EH (cell line): ENCODE measurements around the gene RAPGEF5.
"Not testable (repeated sequence)": the region's sequence is repeated elsewhere in the genome, so short reads cannot be mapped to it uniquely, and the experiment has no call there.

ENCODE experiments used
- DNase-seq: peaks from one replicate; pipeline ENCODE4 v3.0.0-alpha.2; 2015; ENCODE audit warnings: low read depth

Gene RAPGEF5

DNA sequence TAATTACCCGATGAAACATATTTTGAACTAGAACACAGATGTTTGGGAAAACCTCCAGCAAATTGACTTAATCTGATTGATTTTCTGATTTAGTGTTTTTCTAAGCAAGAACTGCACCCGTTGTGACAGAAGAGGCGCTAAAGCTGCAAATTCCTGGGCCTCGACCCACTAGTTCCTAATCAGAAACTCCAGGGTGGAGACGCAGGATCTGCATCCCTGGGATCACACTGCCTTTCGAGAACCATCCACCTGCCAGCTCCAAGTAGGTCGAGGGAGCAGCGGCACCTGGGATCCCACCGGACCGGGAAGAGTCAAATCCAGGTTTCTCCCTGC is 274.4 kb downstream of the RAPGEF5 start:
- DNase-seq, result no peak

DNA sequence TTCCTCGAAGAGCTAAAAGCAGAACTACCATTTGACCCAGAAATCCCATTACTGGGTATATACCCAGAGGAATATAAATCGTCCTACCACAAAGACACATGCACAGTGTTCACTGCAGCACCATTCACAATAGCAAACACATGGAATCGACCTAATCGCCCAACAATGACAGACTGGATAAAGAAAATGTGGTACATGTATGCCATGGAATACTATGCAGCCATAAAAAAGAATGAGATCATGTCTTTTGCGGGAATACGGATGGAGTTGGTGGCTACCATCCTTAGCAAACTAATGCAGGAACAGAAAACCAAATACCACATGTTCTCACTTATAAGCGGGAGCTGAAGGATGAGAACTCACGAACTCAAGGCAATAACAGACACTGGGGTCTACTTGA is 276.7 kb downstream of the RAPGEF5 start:
- not testable (repeated sequence) for DNase-seq

DNA sequence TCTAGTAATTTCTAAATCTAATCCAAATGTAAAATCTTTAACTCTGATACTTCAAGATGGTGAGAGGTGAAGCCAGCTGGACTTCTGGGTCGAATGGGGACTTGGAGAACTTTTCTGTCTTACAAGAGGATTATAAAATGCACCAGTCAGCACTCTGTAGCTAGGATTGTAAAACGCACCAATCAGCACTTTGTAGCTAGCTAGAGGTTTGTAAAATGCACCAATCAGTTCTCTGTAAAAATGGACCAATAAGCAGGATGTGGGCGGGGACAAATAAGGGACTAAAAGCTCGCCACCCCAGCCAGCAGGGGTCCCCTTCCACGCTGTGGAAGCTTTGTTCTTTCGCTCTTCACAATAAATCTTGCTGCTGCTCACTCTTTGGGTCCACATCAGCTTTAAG is 278.1 kb downstream of the RAPGEF5 start:
- not testable (repeated sequence) for DNase-seq

DNA sequence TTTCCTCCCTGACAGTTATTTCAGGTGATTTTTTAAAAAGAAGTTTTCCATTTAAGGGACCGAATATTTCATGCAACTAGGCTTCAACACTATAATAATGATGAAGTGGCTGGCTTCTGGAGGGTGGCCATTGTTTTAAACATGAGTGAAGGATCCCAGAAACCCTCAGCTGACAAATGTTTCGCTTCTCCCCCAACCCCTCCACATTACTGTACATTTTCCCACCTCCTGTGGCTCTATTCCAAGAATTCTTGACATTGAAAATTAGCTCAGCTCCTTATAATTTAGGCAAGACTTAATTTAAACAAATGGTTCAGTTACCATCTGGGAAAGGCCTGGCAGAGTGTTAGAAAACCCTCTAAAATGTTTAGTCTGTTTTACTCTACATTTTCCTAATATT is 281.4 kb downstream of the RAPGEF5 start:
- DNase-seq, result no peak

DNA sequence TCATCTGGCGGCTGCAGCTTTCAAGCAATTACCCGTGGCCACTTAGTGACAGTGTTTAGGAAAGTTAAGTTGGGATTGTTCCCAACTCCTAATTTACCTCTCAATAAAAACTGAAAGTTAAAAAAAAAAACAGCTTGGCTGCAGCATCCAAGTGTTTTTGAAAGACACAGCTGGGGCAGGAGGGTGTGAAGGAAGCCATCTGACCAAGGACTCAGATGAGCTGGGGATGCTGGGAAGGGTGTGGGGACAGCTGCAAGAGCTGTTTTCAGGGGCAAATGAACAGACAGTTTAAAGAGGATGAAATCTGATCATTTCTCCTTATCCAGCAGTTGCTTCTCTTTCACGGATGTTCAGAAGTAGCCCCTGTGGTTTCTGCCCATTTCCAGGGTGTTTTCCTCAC is 282.1 kb downstream of the RAPGEF5 start:
- no peak for DNase-seq
